ACC112 (cell line): ENCODE results near the gene SERINC3.

Experiments used
- H2AFZ ChIP-seq: fragments of 200-600 bp; sonication (generic); one replicate; pipeline ENCODE4 v1.6.0; 2017; ENCODE audit warnings: antibody characterized with exemption, low read length; ENCODE audit not compliant: unreplicated experiment
- H3K27ac ChIP-seq: fragments of 200-600 bp; sonication (generic); 2 replicates; pipeline ENCODE4 v1.5.1; 2014; ENCODE audit warnings: low read depth, mild to moderate bottlenecking, antibody characterized with exemption, low read length, moderate library complexity
- H3K27me3 ChIP-seq: fragments of 200-600 bp; sonication (generic); 2 replicates; pipeline ENCODE4 v1.6.1; 2014; ENCODE audit warnings: mild to moderate bottlenecking, antibody characterized with exemption, low read length, moderate library complexity, mixed read lengths; ENCODE audit not compliant: insufficient read depth
- H3K36me3 ChIP-seq: fragments of 200-600 bp; sonication (generic); 2 replicates; pipeline ENCODE4 v1.6.1; 2016; ENCODE audit warnings: mild to moderate bottlenecking, antibody characterized with exemption, low read length, moderate library complexity, mixed read lengths; ENCODE audit not compliant: insufficient read depth
- H3K4me1 ChIP-seq: fragments of 200-600 bp; sonication (generic); one replicate; pipeline ENCODE4 v1.6.1; 2016; ENCODE audit warnings: low read length, mixed read lengths; ENCODE audit not compliant: insufficient read depth, unreplicated experiment, control insufficient read depth
- H3K4me3 ChIP-seq: fragments of 200-600 bp; sonication (generic); 2 replicates; pipeline ENCODE4 v1.5.1; 2014; ENCODE audit warnings: mild to moderate bottlenecking, low read depth, low read length
- H3K79me2 ChIP-seq: fragments of 200-600 bp; sonication (generic); one replicate; pipeline ENCODE4 v1.6.0; 2016; ENCODE audit warnings: low read length; ENCODE audit not compliant: control insufficient read depth, unreplicated experiment, insufficient read depth

Gene SERINC3

DNA sequence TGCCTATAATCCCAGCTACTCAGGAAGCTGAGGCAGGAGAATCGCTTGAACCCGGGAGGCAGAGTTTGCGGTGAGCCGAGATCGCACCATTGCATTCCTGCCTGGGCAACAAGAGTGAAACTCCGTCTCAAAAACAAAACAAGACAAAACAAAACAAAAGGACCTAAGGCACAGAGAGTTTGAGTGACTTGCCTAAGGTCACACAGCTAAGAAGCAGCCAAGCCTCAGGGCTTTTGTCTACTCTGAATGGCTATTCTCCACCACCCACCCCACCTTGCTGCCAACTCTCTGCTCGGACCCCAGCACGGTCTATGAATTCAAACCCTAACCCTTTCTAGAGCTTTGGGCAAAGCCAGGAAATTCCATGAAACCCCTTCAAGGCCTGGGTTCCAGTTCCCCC is 65.3 kb downstream of the SERINC3 start:
- no peaks in the 10 kb centered on the region for H3K79me2 ChIP-seq
- H3K4me1 ChIP-seq, result no peaks in the 10 kb centered on the region
- H3K27me3 ChIP-seq, result no peaks in the 10 kb centered on the region
- H3K36me3 ChIP-seq, result no peaks in the 10 kb centered on the region
- H3K4me3 ChIP-seq, result no peak overlapping the region
- no peak overlapping the region for H2AFZ ChIP-seq
- no peak overlapping the region for H3K27ac ChIP-seq

DNA sequence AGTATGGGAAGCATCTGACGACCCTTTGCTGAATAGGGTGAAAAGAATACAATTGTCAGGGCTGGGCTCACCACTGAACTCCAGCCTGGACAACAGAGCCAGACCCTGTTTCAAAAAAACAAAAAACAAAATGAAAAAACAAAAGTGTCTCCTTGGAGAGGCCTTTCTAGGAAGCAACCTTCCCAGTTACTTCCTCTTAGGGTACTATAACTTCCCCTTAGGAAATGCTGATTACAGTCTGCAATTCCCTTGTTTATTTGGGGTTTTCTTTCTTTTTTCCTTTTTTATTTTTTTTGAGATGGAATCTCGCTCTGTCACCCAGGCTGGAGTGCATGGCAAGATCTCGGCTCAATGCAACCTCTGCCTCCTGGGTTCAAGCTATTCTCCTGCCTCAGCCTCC is 66.7 kb downstream of the SERINC3 start:
- H3K27ac ChIP-seq, result no peak overlapping the region
- H3K27me3 ChIP-seq, result no peaks in the 10 kb centered on the region
- no peaks in the 10 kb centered on the region for H3K79me2 ChIP-seq
- no peaks in the 10 kb centered on the region for H3K4me1 ChIP-seq
- H3K36me3 ChIP-seq, result no peaks in the 10 kb centered on the region
- no peak overlapping the region for H3K4me3 ChIP-seq
- H2AFZ ChIP-seq, result no peak overlapping the region

DNA sequence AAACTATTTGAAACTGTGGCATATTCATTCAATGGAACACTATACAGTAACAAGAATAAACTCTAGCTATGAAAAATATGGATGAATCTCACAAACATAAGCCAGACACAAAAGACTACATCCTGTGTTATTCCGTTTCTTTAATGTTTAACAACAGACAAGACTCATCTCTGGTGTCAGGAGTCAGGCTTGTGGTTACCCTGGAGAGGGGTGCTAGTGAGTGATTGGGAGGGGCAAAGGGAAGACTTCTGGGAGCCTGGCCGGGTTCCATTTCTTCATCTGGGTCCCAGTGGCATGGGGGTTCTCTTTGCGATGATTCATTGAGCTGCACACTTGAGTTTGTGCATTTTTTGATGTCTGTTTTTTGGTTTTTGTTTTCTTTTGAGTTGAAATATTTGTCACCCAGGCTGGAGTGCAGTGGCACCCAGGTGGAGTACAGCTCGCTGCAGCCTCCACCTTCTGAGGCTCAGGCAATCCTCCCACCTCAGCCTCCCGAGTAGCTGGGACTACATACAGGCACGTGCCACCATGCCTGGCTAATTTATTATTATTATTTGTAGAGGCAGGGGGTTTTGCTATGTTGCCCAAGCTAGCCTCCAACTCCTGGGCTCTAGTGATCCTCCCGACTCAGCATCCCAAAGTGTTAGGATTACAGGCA is 67.4 kb downstream of the SERINC3 start:
- H3K36me3 ChIP-seq, result no peaks in the 10 kb centered on the region
- H3K27ac ChIP-seq, result no peak overlapping the region
- no peaks in the 10 kb centered on the region for H3K4me1 ChIP-seq
- no peak overlapping the region for H3K4me3 ChIP-seq
- no peak overlapping the region for H2AFZ ChIP-seq
- H3K27me3 ChIP-seq, result no peaks in the 10 kb centered on the region
- H3K79me2 ChIP-seq, result no peaks in the 10 kb centered on the region

DNA sequence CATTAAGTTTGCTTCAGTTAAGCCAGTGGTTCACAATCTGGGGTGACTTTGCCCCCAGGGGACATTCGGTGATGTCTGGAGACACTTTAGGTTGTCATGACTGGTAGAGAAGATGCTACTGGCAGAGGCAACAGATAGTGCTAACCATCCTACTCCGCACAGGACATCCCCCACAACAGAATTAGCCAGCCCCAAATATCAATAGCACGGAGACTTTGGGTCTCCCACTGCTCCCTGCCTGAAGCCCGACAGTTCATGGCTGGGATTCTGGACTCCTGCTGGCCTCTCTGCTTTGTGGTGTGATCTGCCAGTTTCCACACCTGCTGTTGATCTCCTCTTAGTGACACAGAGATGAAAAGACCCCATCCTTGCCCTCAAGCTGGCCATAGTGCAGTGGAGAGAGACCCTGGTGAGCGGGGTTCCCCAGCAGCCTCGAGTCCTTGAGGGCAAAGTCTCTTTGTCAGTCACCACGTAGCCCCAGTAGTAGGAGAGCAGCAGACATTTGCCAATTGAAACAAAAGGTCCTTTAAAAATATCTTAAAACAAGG is 70.9 kb downstream of the SERINC3 start:
- no peak overlapping the region for H3K27ac ChIP-seq

DNA sequence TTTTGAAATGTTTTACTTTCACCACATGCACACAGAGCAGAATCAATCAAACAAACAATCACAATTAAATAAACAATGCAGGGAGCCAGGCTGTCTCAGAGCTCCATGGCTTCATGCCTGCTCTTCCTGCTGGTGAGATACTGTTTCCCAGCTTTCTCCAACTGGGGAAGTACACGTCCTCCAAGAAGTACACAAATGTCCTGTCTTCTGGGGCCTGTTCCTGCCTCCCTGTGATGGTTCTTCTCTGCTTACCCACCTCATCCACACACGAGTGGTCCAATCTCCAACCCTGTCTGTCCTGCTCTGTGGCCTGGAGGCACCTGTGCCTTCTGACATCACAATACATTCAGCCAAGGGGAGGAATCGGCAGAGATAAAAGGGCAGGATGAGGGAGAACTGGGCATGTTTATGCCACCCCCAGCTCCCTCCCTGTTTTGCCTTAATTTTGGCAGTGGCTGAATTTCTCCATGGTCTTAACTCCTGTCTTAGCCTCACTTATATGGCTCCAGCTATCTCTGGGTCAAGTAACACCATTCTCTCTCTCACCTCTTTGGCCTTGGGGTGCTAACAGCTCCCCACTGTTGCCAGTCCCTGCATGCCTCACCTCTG is 71.5 kb downstream of the SERINC3 start:
- no peak overlapping the region for H2AFZ ChIP-seq
- no peaks in the 10 kb centered on the region for H3K79me2 ChIP-seq
- no peak overlapping the region for H3K4me3 ChIP-seq
- no peaks in the 10 kb centered on the region for H3K4me1 ChIP-seq
- no peak overlapping the region for H3K27ac ChIP-seq
- no peaks in the 10 kb centered on the region for H3K27me3 ChIP-seq
- H3K36me3 ChIP-seq, result no peaks in the 10 kb centered on the region

More for the DNA sequence above, 70.9 kb downstream of the SERINC3 start:
- Histone ChIP-seq H3K79me2 (no peaks in the 10 kb centered on the region), H3K4me3 (no peak overlapping the region), H2AFZ (no peak overlapping the region), H3K36me3 (no peaks in the 10 kb centered on the region), H3K27me3 (no peaks in the 10 kb centered on the region), H3K4me1 (no peaks in the 10 kb centered on the region)

DNA sequence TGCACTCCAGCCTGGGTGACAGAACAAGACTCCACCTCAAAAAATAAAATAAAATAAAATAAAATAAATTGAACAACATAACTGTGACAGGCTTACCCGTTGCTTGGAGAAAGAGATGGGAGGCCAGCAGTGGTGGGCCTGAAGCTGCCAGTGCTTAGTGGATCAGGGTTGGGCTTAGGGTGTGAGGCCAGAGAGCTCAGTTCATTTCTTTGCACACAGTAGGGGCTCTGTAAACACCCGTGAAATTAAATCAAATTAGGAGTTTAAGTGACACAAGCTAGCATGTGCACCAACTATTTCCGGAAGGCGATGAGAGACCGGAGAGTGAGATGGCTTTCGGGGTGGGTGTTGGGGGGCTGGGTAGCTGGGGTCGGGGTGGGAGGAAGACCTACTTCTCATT is 72.0 kb downstream of the SERINC3 start:
- Histone ChIP-seq H3K79me2 (no peaks in the 10 kb centered on the region), H3K4me1 (no peaks in the 10 kb centered on the region), H2AFZ (no peak overlapping the region), H3K36me3 (no peaks in the 10 kb centered on the region), H3K27ac (no peak overlapping the region), H3K4me3 (no peak overlapping the region), H3K27me3 (no peaks in the 10 kb centered on the region)

DNA sequence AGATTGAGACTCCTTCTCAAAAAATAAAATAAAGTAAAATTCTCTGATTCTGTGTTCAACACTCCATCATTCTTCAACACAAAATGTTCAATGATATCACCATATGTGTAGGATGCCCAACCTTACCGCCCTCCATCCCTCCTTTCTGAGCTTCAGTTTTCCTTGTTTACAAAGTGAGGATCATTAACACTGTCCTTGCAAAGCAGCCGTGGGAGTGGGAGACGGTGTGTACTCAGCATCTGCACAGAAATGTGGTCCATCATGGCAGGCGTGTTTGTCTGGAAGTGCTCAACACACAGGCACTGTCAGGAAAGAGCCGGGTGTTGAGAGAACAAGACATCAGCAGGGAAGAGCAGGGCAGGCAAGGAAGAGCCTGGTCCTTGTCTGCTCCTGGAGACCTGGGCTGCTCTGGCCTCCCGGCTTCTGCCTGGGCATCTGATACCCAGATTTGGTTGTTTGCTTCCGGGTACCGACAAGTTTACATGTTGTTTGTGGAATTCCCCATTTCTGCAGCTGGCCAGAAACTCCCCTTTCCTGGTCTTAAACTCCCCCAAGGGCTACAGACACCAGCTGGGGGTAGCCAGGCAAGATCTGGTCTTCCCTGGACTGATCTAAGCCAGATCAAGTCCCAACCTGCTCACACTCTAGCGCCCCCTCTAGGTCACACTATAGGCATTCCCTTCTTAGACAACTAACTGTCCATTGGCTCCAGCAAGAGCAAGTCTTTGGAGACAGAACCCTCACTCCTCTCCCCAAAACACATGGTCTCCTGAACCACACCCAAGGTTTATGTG is 72.9 kb downstream of the SERINC3 start:
- Histone ChIP-seq H3K4me1 (no peaks in the 10 kb centered on the region), H3K79me2 (no peaks in the 10 kb centered on the region), H2AFZ (no peak overlapping the region)

DNA sequence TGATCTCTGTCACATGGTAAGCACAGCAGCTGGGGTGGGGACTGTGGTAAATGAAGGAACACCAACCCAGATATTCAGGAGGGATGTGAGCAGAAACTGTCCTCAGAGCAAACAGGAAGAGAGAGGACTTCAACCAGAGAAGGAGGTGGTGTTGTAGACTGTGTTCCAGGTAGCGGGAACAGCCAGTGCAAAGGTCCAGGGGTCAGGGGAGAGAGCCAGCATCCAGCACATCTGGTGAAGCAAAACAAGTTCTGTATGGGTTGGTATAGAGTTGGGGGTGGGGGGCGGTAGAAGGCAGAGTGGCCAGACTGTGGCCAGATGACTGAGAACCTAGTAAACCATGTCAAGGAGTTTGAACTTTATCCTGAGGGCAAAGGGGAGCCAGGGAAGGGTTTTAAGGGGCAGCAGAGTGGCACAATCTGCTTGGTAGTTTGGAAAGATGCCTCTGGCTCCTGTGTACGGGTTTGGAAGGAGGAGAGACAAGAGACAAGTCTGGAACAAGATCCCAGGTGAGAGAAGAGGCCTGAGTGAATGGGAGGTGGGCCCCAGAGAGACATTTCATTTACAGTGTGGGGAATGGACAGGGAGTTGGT is 73.9 kb downstream of the SERINC3 start:
- Histone ChIP-seq H3K36me3 (no peaks in the 10 kb centered on the region), H3K79me2 (no peaks in the 10 kb centered on the region), H3K4me3 (no peak overlapping the region), H3K4me1 (no peaks in the 10 kb centered on the region), H3K27me3 (no peaks in the 10 kb centered on the region), H2AFZ (no peak overlapping the region), H3K27ac (no peak overlapping the region)

More for the DNA sequence above, 72.9 kb downstream of the SERINC3 start:
- H3K27me3 ChIP-seq, result no peaks in the 10 kb centered on the region
- no peaks in the 10 kb centered on the region for H3K36me3 ChIP-seq
- no peak overlapping the region for H3K4me3 ChIP-seq
- no peak overlapping the region for H3K27ac ChIP-seq
